HG03571 (cell line): ENCODE measurements around the gene C1R.
"Not testable (repeated sequence)": the region's sequence is repeated elsewhere in the genome, so short reads cannot be mapped to it uniquely, and the experiment has no call there.

Source experiments
- ATAC-seq: cut with Tn5 transposase; IDR thresholded peaks from one replicate; pipeline ENCODE4 v1.9.1; 2021; ENCODE audit not compliant: unreplicated experiment

C1R gene

GRCh38 chr12:7068994-7069346 lies 23.3 kb downstream of the C1R start:
- ATAC-seq: no peak

DNA sequence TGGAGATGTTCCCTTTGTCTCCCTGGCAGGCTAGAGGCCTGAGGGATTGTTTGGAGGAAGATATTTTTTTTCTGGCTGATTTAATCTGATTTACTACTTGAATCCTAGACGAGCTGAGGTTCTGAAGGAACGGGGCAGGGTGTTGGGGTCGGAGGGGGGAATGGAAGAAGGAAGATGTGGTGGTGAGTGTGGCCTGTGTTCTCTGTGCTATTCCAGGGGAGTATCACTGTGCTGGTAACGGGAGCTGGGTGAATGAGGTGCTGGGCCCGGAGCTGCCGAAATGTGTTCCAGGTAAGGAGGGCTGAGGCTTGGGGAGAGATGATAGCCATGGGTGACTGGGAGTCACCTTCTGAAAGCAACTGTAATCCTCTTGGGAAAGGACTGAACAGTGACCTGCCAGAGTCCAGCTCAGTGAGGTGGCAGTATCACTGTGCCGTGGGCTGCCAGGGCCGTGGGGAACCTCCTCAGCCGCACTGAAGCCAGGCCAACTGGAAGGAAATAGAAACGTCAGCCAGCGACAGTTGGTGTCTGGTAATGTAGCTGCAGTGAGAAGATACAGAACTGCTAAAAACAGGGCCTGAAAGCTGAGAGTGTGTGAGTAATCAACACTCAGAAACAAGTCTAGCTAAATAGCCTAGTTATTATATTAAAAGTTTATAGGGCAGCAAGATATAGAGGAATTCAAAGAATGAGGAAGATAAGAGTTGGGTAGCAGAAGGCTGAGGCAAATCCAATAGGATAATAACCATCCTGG lies 23.8 kb downstream of the C1R start:
- ATAC-seq: no peak

- ATAC-seq: no peak
Measured at GRCh38 chr12:7067096-7067495, 25.1 kb downstream of the C1R start.

GRCh38 chr12:7066596-7066995 lies 25.6 kb downstream of the C1R start:
- ATAC-seq: no peak

DNA sequence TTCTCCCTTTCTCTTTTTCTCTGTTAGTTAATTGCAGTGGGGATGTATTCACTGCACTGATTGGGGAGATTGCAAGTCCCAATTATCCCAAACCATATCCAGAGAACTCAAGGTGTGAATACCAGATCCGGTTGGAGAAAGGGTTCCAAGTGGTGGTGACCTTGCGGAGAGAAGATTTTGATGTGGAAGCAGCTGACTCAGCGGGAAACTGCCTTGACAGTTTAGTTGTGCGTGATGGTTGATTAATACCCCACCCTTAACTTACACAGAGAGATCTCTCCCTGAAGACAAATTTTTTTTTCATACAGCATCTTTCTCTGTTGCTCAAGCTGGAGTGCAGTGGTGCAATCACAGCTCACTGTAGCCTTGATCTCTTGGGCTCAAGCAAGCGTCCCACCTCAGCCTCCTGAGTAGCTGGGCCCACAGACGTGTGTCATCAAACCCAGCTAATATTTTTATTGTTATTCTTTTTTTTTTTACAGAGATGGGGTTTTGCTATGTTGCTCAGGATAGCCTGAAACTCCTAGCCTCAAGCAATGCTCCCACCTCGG lies 27.1 kb downstream of the C1R start:
- ATAC-seq: no peak

DNA sequence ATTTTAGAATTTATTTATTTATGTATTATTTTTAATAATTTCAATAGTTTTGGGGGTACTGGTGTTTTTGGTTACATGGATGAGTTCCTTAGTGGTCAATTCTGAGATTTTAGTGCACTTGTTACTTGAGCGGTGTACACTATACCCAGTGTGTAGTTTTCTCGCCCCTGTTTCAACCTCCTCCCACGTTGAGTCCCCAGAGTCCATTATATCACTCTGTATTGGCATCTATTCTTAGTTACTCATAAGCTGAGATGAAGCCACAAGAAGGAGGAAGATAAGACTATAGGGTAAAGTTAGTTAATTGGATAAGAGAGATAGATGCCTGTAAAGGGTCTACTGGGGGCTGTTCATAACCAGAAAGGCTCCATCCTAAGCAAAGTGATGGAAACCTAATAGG lies 27.7 kb downstream of the C1R start:
- ATAC-seq: no peak

- ATAC-seq: no peak
Measured at GRCh38 chr12:7061596-7061995, 30.6 kb downstream of the C1R start.

DNA sequence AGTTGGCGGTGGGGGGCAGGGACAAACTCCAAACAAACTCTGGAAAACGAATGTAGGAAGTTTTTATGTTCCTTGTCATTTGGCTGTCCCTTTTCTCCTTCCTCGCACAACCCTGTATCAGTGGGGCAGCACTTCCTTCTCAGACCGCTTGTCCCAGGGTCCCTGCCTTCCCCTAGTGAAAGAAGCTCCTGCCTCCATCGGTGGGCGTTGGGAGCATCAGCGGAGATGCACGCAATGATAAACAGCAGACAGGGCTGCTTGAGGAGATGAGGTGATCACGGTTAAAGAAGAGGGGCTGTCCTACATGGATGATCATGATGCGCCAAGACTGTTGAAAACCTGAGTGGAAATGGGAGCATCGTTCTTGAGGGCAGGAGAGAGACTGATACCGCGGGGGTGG lies 31.1 kb downstream of the C1R start:
- no peak for ATAC-seq

DNA sequence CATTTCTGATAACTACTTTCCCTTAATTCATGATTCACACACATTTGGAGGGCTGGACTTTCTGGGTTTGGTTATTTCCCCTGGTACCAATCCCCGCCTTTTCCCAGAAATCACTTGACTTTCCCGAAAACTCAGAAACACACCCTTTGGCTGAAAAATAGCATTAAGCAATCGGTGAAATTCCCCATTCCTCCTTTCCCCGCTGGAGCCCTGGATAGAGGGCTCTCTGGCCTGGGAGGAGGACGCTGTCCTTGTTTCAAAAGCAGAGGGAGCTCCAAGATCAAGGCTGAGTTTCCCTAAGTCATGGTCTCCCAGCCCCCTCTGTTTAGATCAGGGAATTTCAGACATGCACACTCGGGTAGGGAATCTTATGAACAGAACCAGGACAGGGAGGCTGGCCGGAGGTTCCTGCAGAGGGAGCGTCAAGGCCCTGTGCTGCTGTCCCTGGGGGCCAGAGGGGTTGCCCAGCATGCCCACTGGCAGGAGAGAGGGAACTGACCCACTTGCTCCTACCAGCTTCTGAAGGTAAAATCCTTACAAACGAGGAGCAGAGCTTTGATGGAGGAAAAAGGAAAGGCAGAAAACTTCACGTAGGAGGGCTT lies 31.8 kb downstream of the C1R start, which contains the start of gene C1S:
C1S (plus strand) TSS at position 366 of the 602 bp plus-strand sequence. CDS start 1,195 bp downstream, outside the sequence.
- ATAC-seq: no peak

GRCh38 chr12:7059780-7060179 lies 32.5 kb downstream of the C1R start:
- no peak for ATAC-seq

GRCh38 chr12:7058850-7059395 lies 33.3 kb downstream of the C1R start:
- no peak for ATAC-seq

DNA sequence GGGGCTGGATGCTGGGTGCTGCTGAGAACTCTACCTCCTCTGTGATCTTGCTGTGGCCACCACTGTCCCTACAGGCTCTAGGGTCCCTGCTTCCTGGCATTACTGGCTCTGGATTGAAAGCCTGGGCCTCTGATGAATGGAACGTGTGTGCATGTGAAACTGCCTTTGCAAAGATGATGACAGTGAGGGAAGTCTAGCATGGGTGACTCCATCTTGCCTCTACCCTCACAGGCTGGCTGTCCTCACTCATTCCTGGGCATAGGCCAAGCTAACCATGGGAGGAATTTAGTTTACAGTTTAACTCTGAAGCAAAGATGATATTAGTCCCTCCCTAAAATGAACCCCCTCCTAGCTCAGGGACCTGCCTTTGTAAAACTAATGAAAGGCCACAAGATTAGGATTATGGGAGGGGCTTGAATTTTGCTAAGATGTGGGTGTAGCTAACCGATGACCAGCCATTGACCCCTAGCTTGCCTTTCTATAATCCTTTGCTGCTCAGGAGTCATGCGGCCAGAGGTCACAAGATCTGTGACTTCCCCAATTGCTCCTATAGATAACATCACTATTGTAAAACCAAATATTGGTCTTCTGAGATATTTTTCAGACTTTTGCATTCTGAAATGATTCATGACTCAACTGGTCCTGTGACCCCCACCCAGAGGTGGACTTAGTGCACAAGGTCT lies 33.9 kb downstream of the C1R start:
- no peak for ATAC-seq

GRCh38 chr12:7055736-7056135 lies 36.5 kb downstream of the C1R start:
- not testable (repeated sequence) for ATAC-seq

DNA sequence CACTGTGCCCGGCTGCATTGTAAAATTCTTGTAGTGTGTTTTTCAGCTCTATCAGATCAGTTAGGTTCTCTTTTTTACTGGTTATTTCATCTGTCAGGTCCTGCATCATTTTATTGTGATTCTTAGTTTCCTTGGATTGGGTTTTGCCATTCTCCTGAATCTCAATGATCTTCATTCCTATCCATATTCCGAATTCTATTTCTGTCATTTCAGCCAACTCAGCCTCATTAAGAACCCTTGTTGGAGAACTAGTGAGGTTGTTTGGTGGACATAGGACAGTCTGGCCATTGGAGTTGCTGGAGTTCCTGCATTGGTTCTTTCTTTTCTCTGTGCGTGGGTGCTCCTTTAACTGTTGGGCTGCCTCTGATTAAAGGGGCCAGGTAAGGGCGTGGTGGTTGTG lies 37.3 kb downstream of the C1R start:
- ATAC-seq: no peak

- not testable (repeated sequence) for ATAC-seq
Measured at GRCh38 chr12:7049973-7050372, 42.3 kb downstream of the C1R start.

- not testable (repeated sequence) for ATAC-seq
Measured at GRCh38 chr12:7049445-7049951, 42.7 kb downstream of the C1R start.

- no peak for ATAC-seq
Measured at GRCh38 chr12:7047306-7047705, 44.9 kb downstream of the C1R start.

DNA sequence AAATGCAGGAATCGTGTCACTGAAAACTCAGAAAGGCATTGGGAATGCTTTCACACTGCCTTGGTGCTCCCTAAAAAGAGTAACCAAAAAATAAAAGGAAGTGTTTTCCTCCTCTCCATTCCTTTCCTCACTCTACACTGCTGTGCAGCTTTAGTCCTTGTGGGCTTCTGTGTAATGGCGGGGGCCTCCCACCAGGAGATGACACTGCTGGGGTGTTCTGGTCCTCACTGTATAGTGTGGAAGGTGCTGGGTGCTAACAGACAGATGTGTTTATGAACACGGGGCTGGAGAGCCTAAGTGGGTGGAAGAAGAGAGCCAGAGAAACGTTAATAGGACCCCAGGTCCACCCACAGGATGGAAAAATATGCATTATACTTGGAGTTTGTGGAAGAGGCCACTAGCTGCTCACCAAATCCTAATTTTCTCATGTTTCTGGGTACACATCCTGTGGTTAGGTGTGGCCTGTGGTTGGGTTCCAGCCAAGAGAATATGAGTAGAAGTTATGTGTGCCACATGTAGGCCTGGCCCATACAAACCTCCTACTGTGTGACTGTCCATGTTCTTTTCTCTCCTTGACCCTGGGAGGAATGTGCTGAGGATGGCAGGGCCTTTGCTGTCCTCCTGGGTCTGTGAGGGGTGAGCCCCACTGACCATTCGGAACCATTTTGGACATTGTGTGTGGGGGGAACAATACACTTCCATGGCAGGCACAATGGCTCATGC lies 45.7 kb downstream of the C1R start:
- no peak for ATAC-seq

- no peak for ATAC-seq
Measured at GRCh38 chr12:7045913-7046312, 46.3 kb downstream of the C1R start.

DNA sequence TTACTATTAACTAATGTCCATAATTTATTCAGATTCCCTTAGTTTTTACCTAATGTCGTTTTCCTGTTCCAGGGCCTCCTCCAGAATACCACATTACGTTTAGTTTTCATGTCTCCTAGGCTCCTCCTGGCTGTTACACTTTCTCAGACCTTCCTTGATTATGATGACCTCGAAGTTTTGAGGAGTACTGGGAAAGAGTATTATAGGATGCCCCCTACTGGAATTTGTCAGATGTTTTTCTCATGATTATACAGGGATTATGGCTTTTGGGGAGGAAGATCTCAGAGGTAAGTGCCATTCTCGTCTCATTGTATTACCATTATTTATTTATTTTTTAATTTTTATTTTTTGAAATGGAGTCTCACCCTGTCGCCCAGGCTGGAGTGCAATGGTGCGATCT lies 49.4 kb downstream of the C1R start:
- ATAC-seq: no peak

- ATAC-seq: no peak
Measured at GRCh38 chr12:7039403-7039802, 52.8 kb downstream of the C1R start.
